ENCODE measurements around the gene MEIOB.

The MEIOB gene

GRCh38 chr16:1786242-1787055, 85.5 kb downstream of the MEIOB start:
- no peak for DNase-seq (ENCODE audit: low read depth)

GRCh38 chr16:1785846-1786170, 86.2 kb downstream of the MEIOB start:
- DNase-seq (ENCODE audit: low read depth) = no peak

DNA sequence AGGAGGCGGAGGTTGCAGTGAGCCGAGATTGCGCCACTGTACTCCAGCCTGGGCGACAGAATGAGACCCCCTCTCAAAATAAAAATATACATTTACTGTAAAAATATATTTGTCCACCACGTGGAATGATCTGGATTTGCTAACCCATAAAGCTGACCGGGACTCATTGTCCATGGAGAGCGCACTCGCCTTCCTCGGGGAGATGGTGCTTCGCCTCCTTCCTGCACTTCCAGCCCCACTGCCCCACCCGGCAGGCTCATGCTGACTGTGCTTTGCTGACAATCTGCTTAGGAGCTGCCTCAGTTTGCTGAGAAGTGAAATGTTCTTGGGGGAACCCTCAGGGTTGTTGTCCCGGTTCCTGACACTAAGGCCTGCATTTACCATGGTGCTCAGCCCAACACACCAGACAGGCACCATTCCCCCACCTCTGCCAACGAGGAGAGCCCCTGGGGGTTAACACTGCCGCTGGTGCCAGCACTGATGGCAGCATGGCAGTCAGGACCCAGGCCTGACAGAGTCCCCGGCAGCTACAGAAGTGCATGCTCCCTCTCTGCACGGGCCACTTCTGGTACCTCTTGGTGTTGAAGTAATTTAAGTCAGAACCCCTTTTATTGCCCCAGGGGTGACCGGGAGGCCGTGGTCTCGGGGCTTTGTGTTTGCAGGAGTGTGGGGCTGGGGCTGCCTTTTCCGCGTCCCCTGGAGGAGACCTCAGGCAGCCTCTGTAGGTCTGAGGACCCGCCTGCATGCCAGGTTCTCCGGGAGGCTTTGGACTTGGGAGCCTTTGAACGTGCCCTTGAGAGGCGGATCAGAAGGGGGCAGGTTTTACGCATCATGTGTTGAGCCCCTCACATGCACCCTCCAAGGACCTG, 86.8 kb downstream of the MEIOB start:
- no peak for DNase-seq (ENCODE audit: low read depth)
